HFF-Myc (cell line): ENCODE results near the gene AP5Z1.

Experiments
- DNase-seq: peaks from one replicate; pipeline ENCODE4 v3.0.0-alpha.2; 2011; ENCODE audit warnings: low read depth; ENCODE audit errors: extremely low read depth
- H3K4me3 ChIP-seq: replicated peaks from 2 replicates; pipeline ENCODE4 v1.5.1; 2011; ENCODE audit warnings: low read depth, mild to moderate bottlenecking, control low read depth, low read length
- TF ChIP-seq, protein P1 (sequence below): IDR thresholded peaks from 2 replicates; pipeline ENCODE4 v1.5.1; 2012; ENCODE audit warnings: mild to moderate bottlenecking, low read depth, low read length, control low read depth; ENCODE audit errors: missing control alignments

The AP5Z1 gene

DNA sequence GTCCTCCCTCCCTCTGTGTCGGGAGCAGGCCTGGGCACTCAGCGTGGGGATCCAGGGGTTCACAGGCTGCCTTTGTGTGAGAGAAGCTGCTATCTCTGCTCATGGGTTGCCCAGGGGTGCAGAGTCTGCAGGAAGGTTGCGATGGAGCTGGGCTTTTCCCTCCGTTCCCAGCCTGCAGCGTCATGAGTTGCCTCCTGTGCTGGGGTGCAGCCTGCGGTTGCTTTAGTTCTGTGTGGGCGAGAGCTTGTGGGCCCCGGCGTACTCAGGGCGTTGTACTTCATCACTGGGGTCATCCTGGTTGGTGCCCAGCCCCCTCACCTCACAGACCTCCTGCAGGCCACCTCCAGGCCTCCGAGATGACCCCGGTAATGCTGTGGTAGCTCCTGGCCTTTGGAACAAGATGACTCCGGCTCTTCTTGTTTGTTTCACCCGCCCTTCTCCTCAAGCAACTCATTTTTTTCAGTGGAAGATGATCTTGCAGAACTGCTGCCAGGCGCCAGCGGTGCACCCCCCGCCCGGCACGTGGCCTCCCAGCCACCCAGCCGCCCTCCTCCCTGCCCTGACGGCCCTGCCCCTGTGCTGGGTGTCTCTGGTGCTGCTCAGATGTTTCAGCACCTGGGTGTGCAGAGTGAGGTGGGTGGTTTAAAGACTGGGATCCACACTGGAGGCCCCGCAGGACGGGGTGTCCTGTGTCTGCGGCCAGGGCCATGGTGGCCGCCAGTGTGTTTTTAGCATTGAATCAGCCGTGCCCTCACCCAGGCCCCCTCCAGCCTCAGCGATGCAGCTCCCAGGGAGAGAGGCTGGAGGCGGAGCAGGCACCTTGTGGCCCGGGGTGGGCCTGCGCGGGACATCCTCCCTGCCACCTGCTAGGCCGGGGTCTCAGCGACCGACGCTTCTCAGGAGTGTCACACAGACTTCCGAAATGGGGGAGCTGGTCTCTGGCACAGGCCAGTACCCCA is 7.2 kb downstream of the AP5Z1 start:
- H3K4me3 ChIP-seq, result no peak overlapping the region

DNA sequence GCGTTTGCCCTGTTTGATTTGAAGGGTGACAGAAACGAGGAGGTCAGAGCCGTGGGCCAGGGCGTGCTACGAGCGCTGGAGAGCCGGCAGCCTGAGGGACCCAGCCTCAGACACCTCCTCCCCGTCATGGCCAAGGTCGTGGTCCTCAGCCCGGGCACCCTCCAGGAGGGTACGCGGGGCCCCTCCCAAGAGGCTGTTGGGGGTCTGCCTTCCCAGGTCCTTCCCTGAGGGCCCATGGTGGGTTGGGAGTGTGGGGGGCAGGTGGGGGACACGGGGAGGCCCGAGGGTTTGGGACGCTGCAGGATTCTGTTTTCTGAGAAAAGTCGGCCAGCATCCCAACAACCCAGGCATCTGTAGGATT is 7.8 kb downstream of the AP5Z1 start:
- no peak for DNase-seq
- no peak overlapping the region for H3K4me3 ChIP-seq
- TF ChIP-seq, protein P1, sequence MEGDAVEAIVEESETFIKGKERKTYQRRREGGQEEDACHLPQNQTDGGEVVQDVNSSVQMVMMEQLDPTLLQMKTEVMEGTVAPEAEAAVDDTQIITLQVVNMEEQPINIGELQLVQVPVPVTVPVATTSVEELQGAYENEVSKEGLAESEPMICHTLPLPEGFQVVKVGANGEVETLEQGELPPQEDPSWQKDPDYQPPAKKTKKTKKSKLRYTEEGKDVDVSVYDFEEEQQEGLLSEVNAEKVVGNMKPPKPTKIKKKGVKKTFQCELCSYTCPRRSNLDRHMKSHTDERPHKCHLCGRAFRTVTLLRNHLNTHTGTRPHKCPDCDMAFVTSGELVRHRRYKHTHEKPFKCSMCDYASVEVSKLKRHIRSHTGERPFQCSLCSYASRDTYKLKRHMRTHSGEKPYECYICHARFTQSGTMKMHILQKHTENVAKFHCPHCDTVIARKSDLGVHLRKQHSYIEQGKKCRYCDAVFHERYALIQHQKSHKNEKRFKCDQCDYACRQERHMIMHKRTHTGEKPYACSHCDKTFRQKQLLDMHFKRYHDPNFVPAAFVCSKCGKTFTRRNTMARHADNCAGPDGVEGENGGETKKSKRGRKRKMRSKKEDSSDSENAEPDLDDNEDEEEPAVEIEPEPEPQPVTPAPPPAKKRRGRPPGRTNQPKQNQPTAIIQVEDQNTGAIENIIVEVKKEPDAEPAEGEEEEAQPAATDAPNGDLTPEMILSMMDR, result no peak

More for the DNA sequence above, 7.2 kb downstream of the AP5Z1 start:
- DNase-seq, result no peak
- TF ChIP-seq, protein P1, result no peak

DNA sequence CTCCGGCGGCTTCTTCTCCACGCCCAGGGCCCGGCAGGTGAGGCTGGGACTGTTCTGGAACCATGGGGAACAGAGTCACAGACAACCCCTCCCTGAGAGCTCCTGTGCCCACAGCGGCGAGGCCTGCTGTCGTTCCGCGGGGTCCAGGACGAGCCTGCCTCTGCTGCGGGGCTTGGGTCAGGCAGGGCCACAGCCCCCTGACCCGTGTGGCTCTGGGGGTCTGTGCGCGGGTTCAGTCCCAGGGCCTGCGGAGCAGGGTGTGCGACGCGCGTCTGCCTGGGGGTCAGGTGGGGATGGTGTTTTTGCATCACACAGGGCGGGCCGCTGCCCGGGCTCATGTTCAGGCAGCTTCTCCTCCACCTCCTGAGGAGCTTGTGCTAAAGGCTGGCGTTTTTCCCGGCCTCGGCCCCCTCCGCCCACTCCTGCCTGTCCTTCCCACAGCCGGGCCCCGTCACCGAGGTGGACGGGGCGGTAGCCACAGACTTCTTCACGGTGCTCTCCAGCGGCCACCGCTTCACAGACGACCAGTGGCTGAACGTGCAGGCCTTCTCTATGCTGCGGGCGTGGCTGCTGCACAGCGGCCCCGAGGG is 8.4 kb downstream of the AP5Z1 start:
- TF ChIP-seq, protein P1, result no peak
- no peak overlapping the region for H3K4me3 ChIP-seq
- no peak for DNase-seq

DNA sequence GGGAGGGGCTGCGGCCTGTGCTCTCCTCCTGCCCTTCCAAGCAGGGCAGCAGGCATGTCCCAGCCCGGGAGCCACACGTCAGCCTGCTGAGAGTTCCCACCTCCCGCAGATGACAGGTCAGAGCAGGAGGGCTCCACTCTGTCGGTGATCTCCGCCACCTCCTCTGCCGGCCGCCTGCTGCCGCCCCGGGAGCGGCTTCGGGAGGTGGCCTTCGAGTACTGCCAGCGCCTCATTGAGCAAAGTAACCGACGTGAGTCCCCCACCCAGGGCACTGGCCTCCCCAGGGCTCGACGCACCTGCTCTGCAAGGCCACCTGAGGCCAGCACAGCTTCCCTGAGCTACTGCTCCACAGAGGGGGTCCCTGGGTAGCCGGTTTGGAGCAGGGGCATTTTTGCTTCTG is 9.4 kb downstream of the AP5Z1 start:
- TF ChIP-seq, protein P1, result no peak
- no peak for DNase-seq
- no peak overlapping the region for H3K4me3 ChIP-seq

DNA sequence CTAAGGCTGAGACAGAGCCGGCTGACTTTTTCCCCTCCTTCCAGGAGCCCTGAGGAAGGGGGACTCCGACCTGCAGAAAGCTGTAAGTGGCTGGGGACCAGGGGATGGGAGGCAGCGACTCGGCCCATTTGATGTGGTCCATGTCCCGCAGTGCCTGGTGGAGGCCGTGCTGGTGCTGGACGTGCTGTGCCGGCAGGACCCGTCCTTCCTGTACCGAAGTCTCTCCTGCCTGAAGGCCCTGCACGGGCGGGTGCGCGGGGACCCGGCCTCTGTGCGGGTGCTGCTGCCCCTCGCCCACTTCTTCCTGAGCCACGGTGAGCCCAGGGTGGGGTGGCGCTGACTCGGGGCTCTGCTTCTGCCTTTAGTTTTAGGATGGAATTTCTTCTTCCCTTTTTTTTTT is 9.9 kb downstream of the AP5Z1 start:
- DNase-seq, result no peak
- H3K4me3 ChIP-seq, result no peak overlapping the region
- TF ChIP-seq, protein P1, result no peak

DNA sequence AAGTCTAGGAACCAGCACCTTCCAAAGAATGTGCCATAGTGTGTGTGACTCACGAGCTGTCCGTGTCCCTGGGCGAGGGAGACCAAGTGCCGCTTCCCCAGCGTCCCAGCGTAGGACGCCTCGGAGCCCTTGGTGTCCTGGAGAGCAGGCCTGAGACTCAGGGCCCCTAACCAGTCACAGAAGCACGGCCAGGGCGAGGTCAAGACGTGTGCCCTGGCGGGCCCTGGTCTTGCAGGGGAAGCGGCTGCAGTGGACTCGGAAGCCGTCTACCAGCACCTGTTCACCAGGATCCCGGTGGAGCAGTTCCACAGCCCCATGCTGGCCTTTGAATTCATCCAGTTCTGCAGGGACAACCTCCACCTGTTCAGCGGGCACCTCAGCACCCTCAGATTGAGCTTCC is 10.6 kb downstream of the AP5Z1 start:
- no peak for DNase-seq
- TF ChIP-seq, protein P1, result no peak
- no peak overlapping the region for H3K4me3 ChIP-seq

DNA sequence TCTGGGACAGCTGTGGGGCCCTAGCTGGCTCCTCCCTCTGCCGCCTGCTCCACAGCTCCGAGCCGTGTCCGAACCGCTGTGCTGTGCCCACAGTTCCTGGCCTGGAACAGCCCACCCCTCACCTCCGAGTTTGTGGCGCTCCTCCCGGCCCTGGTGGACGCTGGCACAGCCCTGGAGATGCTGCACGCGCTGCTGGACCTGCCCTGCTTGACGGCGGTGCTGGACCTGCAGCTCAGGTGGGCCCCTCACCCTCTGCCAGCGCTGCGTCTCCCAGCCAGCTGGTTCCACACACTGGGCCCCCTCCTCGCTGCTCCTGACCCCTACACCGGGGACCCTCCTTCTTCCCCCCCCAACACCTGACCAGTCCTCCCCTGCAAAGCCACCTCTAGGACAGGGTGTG is 12.1 kb downstream of the AP5Z1 start:
- TF ChIP-seq, protein P1, result no peak
- H3K4me3 ChIP-seq, result no peak overlapping the region
- DNase-seq, result no peak
